ENCODE data around the gene TIGD4.

The TIGD4 gene

DNA sequence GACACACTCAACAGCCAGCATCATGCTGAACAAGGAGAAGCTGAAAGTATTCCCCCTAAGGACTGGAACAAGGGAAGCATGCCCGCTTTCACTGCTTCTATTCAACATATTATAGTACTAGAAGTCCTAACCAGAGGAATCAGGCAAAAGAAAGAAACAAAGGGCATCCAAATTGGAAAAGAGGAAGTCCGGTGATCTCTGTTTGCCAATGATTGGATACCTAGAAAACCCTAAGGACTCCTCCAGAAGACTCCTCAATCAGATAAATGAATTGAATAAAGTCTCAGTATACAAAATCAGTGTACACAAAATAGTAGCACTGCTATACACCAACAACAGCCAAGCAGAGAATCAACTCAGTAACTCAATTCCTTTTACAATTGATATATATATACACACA is 45.0 kb upstream of the TIGD4 start:
- H2AFZ ChIP-seq (ENCODE audit: low read depth, low read length), result no peak overlapping the region
- no peaks in the 10 kb centered on the region for H3K36me3 ChIP-seq (ENCODE audit: insufficient read depth, low read length)
- no peaks in the 10 kb centered on the region for H4K20me1 ChIP-seq (ENCODE audit: insufficient read depth, low read length)
- no peak overlapping the region for H3K9ac ChIP-seq (ENCODE audit: low read depth, low read length)
- H3K9me3 ChIP-seq (ENCODE audit: insufficient read depth, low read length, severe bottlenecking), result no peaks in the 10 kb centered on the region
- no peaks in the 10 kb centered on the region for H3K27me3 ChIP-seq (ENCODE audit: insufficient read depth, low read length, poor library complexity)
- no peaks in the 10 kb centered on the region for H3K79me2 ChIP-seq (ENCODE audit: insufficient read depth, low read length)
- no peak for DNase-seq
- H3K27ac ChIP-seq (ENCODE audit: low read length), result no peak overlapping the region
- no peak for ATAC-seq (ENCODE audit: insufficient read depth, low read depth)
- no peak overlapping the region for H3K4me2 ChIP-seq (ENCODE audit: insufficient read depth, low read length)
- H3K4me3 ChIP-seq (ENCODE audit: low read depth in 1 of 2, low read length in 2 of 2), result no peak overlapping the region
- no peaks in the 10 kb centered on the region for H3K4me1 ChIP-seq (ENCODE audit: insufficient read depth, low read length)
- TF ChIP-seq, protein P1, sequence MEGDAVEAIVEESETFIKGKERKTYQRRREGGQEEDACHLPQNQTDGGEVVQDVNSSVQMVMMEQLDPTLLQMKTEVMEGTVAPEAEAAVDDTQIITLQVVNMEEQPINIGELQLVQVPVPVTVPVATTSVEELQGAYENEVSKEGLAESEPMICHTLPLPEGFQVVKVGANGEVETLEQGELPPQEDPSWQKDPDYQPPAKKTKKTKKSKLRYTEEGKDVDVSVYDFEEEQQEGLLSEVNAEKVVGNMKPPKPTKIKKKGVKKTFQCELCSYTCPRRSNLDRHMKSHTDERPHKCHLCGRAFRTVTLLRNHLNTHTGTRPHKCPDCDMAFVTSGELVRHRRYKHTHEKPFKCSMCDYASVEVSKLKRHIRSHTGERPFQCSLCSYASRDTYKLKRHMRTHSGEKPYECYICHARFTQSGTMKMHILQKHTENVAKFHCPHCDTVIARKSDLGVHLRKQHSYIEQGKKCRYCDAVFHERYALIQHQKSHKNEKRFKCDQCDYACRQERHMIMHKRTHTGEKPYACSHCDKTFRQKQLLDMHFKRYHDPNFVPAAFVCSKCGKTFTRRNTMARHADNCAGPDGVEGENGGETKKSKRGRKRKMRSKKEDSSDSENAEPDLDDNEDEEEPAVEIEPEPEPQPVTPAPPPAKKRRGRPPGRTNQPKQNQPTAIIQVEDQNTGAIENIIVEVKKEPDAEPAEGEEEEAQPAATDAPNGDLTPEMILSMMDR (IDR thresholded peaks at IDR 0.05; ENCODE audit: borderline replicate concordance, extremely low read depth, low read length, poor library complexity, severe bottlenecking), result no peak
- TF ChIP-seq EZH2 (IDR thresholded peaks at IDR 0.05; ENCODE audit: borderline replicate concordance, low read depth, low read length, severe bottlenecking), result no peak

DNA sequence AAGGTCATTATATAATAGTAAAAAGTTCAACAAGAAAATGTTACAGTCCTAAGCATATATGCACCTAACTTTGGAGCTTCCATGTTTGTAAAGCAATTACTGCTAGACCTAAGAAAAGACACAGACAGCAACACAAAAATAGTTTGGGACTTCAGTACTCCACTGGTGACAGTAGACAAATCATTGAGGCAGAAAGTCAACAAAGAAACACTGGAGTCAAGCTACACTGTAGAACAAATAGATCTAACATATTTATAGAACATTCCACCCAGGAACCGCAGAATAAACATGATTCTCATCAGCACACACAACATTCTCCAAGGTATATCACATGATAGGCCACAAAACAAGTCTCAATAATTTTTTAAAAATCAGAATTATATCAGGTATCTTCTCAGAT is 42.8 kb upstream of the TIGD4 start:
- peaks cover 2% of the 10 kb centered on the region for H3K9me3 ChIP-seq (ENCODE audit: insufficient read depth, low read length, severe bottlenecking)
- no peak overlapping the region for H3K27ac ChIP-seq (ENCODE audit: low read length)
- H3K79me2 ChIP-seq (ENCODE audit: insufficient read depth, low read length), result no peaks in the 10 kb centered on the region
- no peaks in the 10 kb centered on the region for H3K36me3 ChIP-seq (ENCODE audit: insufficient read depth, low read length)
- no peaks in the 10 kb centered on the region for H4K20me1 ChIP-seq (ENCODE audit: insufficient read depth, low read length)
- no peaks in the 10 kb centered on the region for H3K4me1 ChIP-seq (ENCODE audit: insufficient read depth, low read length)
- no peak overlapping the region for H3K4me2 ChIP-seq (ENCODE audit: insufficient read depth, low read length)
- H3K9ac ChIP-seq (ENCODE audit: low read depth, low read length), result no peak overlapping the region
- TF ChIP-seq, protein P1 (IDR thresholded peaks at IDR 0.05; ENCODE audit: borderline replicate concordance, extremely low read depth, low read length, poor library complexity, severe bottlenecking), result no peak
- no peak for TF ChIP-seq EZH2 (IDR thresholded peaks at IDR 0.05; ENCODE audit: borderline replicate concordance, low read depth, low read length, severe bottlenecking)
- no peak for ATAC-seq (ENCODE audit: insufficient read depth, low read depth)
- no peak overlapping the region for H3K4me3 ChIP-seq (ENCODE audit: low read depth in 1 of 2, low read length in 2 of 2)
- DNase-seq, result no peak
- no peak overlapping the region for H2AFZ ChIP-seq (ENCODE audit: low read depth, low read length)
- H3K27me3 ChIP-seq (ENCODE audit: insufficient read depth, low read length, poor library complexity), result no peaks in the 10 kb centered on the region

DNA sequence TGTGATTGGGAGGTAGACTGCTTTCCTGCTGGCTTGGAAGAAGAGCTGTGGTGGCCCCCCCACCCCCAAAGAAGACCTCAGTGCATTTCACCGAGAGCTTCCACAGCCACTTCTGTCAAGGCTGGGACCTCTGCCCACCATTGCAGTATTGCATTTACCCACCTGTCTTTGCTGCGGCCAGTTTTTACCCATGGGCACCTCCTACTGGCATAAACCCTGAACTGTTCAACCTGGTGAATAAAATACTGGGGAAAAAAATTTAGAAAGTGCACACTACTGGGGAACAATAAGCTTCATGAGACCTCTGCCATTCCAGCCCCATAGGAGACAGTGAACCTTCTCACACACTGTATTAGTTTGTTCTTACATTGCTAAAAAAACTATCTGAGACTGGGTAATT is 40.5 kb upstream of the TIGD4 start:
- Histone ChIP-seq H3K36me3 (ENCODE audit: insufficient read depth, low read length) (no peaks in the 10 kb centered on the region), H2AFZ (ENCODE audit: low read depth, low read length) (no peak overlapping the region), H3K27me3 (ENCODE audit: insufficient read depth, low read length, poor library complexity) (no peaks in the 10 kb centered on the region), H3K4me2 (ENCODE audit: insufficient read depth, low read length) (no peak overlapping the region), H3K9ac (ENCODE audit: low read depth, low read length) (no peak overlapping the region), H4K20me1 (ENCODE audit: insufficient read depth, low read length) (no peaks in the 10 kb centered on the region), H3K79me2 (ENCODE audit: insufficient read depth, low read length) (no peaks in the 10 kb centered on the region), H3K4me1 (ENCODE audit: insufficient read depth, low read length) (no peaks in the 10 kb centered on the region), H3K9me3 (ENCODE audit: insufficient read depth, low read length, severe bottlenecking) (peaks cover 3% of the 10 kb centered on the region), H3K4me3 (ENCODE audit: low read depth in 1 of 2, low read length in 2 of 2) (no peak overlapping the region), H3K27ac (ENCODE audit: low read length) (no peak overlapping the region)
- no peak for DNase-seq
- no peak for ATAC-seq (ENCODE audit: insufficient read depth, low read depth)
- TF ChIP-seq, protein P1 (IDR thresholded peaks at IDR 0.05; ENCODE audit: borderline replicate concordance, extremely low read depth, low read length, poor library complexity, severe bottlenecking), result no peak
- no peak for TF ChIP-seq EZH2 (IDR thresholded peaks at IDR 0.05; ENCODE audit: borderline replicate concordance, low read depth, low read length, severe bottlenecking)
